H1 (cell line): ENCODE measurements around the gene IQSEC3. TPM values are rescaled to one million over a fixed set of nuclear protein-coding genes. Genes with fewer than 3 reads are reported as not detected.

Experiments used
- BCL11A ChIP-seq, 2 experiments: IDR thresholded peaks; one replicate each; pipeline ENCODE4 v1.6.1; 2011; ENCODE audit warnings: low read depth in 2 of 2, low read length in 2 of 2, mild to moderate bottlenecking in 2 of 2
- CHD7 ChIP-seq: fragments of 300-600 bp; sonication (generic); IDR thresholded peaks from 2 replicates; pipeline ENCODE4 v1.7.1; 2012; ENCODE audit warnings: low read length, moderate library complexity, mild to moderate bottlenecking, inconsistent platforms; ENCODE audit not compliant: insufficient replicate concordance
- EP300 ChIP-seq, 2 experiments: IDR thresholded peaks; 1 replicate in 1 of 2; 2 replicates in 1 of 2; pipeline ENCODE4 v1.6.1; 2011 to 2012; ENCODE audit warnings: low read depth in 2 of 2, low read length in 2 of 2, mild to moderate bottlenecking in 2 of 2, borderline replicate concordance in 1 of 2, inconsistent platforms in 1 of 2, moderate library complexity in 1 of 2
- HDAC2 ChIP-seq, 2 experiments: fragments of 300-600 bp in 1 of 2; sonication (generic) in 1 of 2; IDR thresholded peaks; 2 replicates each; pipeline ENCODE4 v1.6.1; 2011 to 2012; ENCODE audit warnings: low read depth in 2 of 2, low read length in 2 of 2, mild to moderate bottlenecking in 2 of 2, moderate library complexity in 2 of 2, borderline replicate concordance in 1 of 2, inconsistent platforms in 1 of 2
- KDM1A ChIP-seq: fragments of 200-600, 300-600 bp; sonication (generic); IDR thresholded peaks from 2 replicates; pipeline ENCODE4 v1.7.1; 2016; ENCODE audit warnings: mild to moderate bottlenecking, low read length, borderline replicate concordance
- KDM4A ChIP-seq: IDR thresholded peaks from one replicate; pipeline ENCODE4 v1.7.1; 2012; ENCODE audit warnings: low read depth, mild to moderate bottlenecking, moderate library complexity, low read length, inconsistent platforms; ENCODE audit not compliant: severe bottlenecking
- RFX5 ChIP-seq: IDR thresholded peaks from 2 replicates; pipeline ENCODE4 v1.6.1; 2011; ENCODE audit warnings: low read depth, low read length, improper control_type of control experiment, borderline replicate concordance
- SUZ12 ChIP-seq: fragments of 200-600 bp; sonication (generic); IDR thresholded peaks from 2 replicates; pipeline ENCODE4 v1.6.1; 2012; ENCODE audit warnings: mild to moderate bottlenecking, inconsistent platforms, low read length, moderate library complexity, mixed read lengths
- TAF1 ChIP-seq: IDR thresholded peaks from 2 replicates; pipeline ENCODE4 v1.6.1; 2011; ENCODE audit warnings: mild to moderate bottlenecking, low read depth, low read length
- TAF7 ChIP-seq: optimal IDR thresholded peaks from 2 replicates; pipeline ENCODE3; 2011; ENCODE audit warnings: low read depth, mild to moderate bottlenecking, inconsistent platforms, low read length, moderate library complexity, borderline replicate concordance
- YY1 ChIP-seq: IDR thresholded peaks from 2 replicates; pipeline ENCODE4 v1.6.1; 2011; ENCODE audit warnings: low read depth, mild to moderate bottlenecking, low read length
- polyA plus RNA-seq, 7 experiments: library from polyadenylated mRNA; depleted of rRNA in 3 of 7; stranded (reverse) in 5 of 7; unstranded in 2 of 7; fragments of >200 nt in 5 of 7; fragments of 200-250 nt in 2 of 7; gene quantifications; 1 replicate in 5 of 7; 2 replicates in 1 of 7; 4 replicates in 1 of 7; pipeline versions ENCODE4 v1.2.1 to v1.2.3, GENCODE V29; 2011 to 2013; ENCODE audit warnings: missing spikeins in 2 of 7, mixed read lengths in 2 of 7
- total RNA-seq: library from RNA; stranded (reverse); fragmentation: NEBNext Ultra II Directional; extraction: Animal tissue kit (Norgen Biotek cat#: 25700); gene quantifications from 2 replicates; pipeline ENCODE4 v1.2.1, GENCODE V29; 2021

Gene IQSEC3
- total and polyA plus RNA-seq, 2 of the 8 experiments (the other 6 are each of a cell fraction or from before 2014, with no cell fraction given) = 1.2 to 3.1 TPM

- TF ChIP-seq CHD7 = no peak
- TF ChIP-seq SUZ12 = no peak
- TF ChIP-seq BCL11A (IDR thresholded peaks at IDR 0.05; ENCODE audit: low read depth in 2 of 2, low read length in 2 of 2) = no peak
- TF ChIP-seq HDAC2 (IDR thresholded peaks at IDR 0.05; ENCODE audit: borderline replicate concordance in 1 of 2, low read depth in 2 of 2, low read length in 2 of 2) = no peak
- no peak for TF ChIP-seq TAF7
- no peak for TF ChIP-seq TAF1
- no peak for TF ChIP-seq YY1
- TF ChIP-seq KDM1A = no peak
- no peak for TF ChIP-seq KDM4A
- no peak for TF ChIP-seq RFX5
- TF ChIP-seq EP300 (IDR thresholded peaks at IDR 0.05; ENCODE audit: borderline replicate concordance in 1 of 2, low read depth in 2 of 2, low read length in 2 of 2) = no peak
Observed at GRCh38 chr12:117816-118345, 51.3 kb downstream of the IQSEC3 start (continued).
